Activated gamma-delta T cell treated with anti-CD3 and anti-CD28 coated beads, Interleukin-2, amount 50 U/mL, for 16 hours (primary cell): ENCODE results near the gene POLG2.
A peak's percentile ranks its signal among the peaks of the same experiment; 100 is the strongest.

Source experiments
- DNase-seq: peaks from one replicate; pipeline ENCODE4 v3.0.0-alpha.2; 2020; ENCODE audit warnings: low read depth

The POLG2 gene

DNA sequence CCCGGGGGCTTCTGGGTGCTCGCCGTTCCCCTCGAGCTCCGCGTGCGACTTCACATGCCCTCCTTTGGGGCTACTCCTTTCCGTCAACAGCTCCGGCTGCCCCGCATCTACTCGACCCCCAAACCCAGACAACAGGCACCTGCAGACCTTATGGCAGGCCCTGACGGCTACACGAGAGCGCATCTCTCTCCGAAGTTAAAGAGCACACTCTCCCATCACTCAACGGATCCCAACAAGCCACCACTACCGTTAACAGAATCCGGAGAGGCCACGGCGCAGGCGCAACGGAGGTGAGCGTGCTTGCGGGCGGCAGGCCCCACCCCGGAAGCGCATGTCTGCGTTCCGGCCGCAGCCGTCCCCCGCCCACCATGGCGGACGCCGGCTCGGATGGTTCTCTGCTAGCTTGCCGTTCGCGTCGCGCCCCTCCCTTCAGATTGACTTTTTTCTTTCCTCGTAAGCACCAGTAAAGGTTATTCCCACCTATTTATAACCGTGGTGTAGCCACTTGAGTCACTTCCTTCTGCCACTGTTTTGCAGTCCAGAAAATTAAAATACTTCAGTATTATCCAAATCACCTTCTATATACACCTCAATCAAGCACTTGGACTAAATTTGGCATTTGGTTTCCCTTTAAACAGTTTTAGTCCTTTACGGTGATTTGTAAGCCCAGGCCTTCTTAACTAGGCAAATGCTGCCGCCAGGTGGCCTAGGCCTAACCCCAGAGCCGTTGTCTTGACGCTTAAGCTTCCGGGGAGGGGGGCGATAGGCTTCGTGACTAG, at the start of gene POLG2:
Gene POLG2, minus strand, starts transcription at position 269 of the 779 bp plus-strand sequence. Its CDS starts 86 bp downstream, at position 183.
- DNase-seq: peak; percentile 94

DNA sequence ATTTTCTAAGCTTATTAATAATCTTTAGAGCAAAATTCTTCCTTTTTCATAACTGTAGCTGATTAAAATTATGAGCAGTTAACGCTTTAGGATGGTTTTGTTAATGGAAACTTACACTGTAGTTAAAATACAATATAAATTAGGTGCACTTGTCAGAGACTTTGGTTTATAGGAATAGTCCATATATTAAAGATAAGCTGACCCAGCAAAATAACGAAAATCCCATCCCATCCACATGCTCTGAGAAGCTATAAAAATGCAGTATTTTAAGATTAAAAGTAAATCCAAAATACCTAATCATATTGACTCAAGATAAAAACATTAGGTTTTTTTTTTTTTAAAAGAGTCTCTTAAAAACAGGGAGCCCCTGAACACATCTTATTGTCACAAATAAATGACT, 47.9 kb upstream of the POLG2 start:
- DNase-seq: no peak

DNA sequence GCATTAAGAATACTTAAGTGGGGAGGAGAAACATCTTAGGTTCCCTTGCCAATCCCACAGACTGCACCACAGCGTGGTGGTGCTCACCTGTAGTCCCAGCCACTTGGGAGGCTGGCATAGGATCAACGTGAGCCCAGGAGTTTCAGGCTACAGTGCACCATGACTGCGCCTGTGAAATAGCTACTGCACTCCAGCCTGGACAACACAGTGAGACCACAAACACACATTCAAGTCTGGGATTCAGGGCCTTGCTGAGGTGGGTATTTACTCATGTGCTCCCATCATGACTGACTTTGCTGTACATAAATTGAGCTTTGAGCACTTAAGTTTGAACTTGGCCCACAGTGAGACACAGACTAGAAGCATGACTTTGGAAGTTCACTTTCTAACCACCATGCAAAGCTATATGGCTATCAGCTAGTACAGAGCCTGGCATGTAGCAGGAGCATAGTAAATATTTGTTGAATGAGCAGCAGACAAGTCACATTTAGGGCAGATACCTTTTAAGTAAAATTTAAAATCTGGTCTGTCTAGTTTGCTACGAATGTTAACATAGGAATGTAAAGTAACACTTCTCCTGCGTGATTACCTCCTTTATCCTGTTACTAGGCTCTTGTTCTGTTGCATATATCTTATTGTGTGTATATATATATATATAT, 43.4 kb upstream of the POLG2 start:
- no peak for DNase-seq

DNA sequence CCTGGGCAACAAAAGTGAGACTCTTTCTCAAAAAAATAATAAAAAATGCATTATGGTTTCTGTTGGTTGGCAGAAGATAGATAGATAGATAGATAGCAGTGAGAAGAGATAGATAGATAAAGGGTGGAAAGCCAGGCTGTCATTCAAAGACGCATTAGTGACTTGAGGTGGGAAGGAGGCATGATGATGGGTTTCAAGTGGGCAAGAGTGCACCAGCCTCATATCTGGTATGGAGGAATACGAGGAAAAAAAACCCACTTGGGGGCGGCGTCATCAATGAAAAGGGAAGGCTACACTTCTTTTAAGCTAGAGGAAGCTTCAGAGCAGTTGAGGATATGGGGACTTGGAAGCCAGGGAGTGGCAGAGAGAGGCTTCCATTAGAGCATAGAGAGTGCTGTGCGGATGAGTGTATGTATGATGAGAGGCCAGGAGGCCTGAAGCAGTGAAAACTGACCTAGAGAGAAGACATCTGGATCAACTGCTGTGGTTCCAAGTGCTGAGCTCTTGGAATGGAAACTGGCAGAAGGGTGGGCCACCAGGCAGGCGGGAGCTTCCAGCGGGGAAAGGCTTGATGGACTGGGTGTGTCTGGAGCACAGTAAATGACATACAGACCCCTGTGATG, 41.8 kb upstream of the POLG2 start:
- no peak for DNase-seq

DNA sequence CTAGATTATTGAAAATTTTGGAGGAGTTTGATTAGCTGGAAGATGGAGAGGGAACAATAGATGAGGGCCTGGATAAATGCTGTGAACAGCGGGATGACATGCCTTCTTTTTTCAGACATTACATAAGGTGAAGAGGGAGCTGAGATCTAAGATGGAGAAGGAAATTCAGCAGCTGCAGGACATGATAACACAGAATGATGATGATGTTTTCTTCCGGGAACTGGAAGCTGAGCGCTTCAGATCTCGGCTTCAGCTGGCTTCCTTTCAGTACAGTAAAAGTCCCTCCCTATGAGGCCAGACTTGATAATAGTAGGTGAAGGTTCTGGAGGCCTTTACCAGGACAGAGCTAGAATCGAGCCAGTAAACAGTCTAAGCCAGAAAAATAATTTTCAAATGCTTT, 40.6 kb upstream of the POLG2 start:
- DNase-seq: no peak

DNA sequence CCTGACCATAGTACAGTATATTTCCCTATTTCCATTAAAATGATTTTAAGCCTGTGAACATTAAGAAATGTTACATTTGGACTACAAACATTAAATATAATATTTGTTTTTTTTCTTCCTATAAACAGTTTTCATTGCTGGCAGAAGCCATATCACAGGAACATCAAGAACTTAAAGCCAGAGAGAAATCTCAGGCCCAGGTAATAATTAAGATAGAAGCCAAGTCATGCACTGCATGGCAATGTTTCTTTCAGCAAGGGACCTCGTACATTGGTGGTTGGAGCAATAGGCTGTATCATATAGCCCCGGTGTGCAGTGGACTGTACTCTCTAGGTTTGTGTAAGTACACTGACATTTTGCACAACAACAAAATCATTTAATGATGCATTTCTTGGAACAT, 40.1 kb upstream of the POLG2 start:
- no peak for DNase-seq

DNA sequence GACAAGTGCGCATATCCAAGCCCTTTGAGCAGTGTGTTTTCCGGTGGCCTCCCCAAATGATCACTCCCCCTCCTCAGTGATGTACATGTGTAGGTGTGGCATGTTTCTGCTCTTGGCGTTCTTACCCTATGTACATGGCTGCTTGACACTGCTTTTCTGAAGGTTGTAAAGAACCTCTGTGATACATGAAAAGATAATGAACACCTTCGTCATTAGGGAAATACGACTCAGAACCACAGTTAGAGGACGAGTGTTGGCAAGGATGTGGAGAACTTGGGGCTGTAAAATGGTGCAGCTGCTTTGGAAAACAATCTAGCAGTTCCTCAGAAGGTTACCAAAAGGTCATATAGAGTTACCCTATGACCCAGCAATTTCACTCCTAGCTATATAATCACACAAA, 38.5 kb upstream of the POLG2 start:
- DNase-seq: no peak

DNA sequence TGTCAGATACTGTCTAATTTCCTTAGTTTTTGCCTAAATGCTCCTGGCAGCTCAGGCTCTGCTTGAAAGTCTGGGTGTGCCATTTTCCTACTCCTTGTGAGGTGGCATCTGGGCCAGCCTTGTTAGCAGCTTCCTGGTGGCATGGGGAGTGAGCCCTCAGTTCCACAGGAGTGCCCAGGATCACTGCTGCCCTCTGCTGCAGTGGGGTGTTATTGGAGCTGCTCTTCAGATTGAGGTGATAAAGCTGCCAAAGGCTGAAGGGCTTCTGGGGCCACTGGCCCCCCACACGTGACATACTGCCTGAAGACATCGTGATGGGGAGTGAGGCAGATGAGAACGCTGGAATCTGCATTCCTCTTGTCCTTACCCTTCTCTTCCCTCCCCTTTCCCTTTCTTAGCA, 37.3 kb upstream of the POLG2 start:
- no peak for DNase-seq

DNA sequence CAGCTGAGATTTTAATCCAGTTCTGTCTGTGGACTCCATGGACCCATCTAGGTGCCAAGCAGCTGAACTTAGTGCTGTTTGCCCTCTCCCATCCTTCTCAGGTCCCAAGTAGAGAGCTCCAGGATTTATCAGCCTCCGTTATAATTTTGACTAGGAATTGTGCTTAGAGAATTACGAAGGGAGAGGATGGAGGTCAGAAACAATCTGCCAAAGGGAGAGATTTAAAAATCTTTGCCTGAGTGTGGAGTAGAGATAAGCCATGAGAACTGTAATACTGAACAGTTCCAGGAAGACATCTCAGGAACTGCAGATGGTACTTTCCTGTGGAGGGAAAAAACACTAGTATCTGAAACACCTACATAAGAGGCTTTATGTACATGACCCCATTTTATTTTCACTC, 36.9 kb upstream of the POLG2 start:
- DNase-seq: no peak

DNA sequence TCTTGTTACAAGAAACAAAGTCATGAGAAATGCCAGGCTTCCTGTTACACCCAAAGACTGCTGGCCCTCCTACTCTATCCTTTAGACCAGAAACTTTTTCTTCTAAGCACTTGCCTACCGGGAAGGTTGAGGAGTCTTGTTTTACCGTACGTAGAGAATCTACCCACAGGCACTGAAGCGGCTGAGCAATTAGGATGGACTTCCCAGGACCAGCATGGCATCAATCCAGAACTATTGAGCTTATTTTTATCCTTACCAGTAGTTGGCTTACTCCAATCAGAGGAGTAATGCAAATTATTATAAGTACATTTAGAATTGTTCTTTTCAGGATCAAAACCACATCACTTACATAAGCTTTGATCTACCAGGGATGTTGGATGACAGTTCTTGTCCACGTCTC, 35.6 kb upstream of the POLG2 start:
- DNase-seq: no peak

DNA sequence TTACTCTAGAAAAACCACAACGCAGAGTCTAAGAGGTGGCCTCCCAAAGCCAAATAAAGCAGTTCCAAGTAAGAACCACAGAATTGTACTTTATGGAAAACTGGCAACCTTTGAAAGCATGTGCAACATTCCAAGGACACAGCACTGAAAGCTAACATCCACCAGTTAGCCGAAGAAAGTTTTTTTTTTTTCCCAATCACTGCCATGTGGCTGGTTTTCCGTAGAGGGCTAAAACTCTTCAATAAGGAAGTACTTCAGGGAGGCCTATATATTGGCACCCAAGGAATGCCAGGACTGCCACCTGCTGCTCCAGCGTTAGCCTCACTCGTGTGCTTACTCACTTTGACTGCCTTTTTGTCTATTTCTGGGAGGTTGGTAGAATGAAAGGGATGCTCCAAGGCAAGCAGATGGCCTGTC, 35.1 kb upstream of the POLG2 start:
- no peak for DNase-seq

DNA sequence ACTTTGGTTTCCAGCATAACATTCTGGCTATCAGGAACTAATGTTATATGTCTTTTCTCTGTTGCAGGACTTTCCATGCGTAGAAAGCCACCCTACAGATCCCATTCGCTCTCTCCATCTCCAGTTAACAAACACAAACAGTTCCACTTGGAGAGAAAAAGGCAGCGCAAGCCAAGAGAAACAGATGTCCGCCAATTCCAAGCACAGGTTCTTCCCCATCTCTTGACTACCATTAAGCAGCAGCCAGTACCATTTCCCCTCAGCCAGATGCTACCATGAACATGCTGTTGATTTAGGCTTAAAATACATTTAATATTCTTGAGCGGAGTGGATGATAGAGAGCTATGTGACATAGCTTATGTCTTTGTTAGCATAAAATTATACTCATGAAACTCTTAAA, 32.4 kb upstream of the POLG2 start:
- DNase-seq: no peak

DNA sequence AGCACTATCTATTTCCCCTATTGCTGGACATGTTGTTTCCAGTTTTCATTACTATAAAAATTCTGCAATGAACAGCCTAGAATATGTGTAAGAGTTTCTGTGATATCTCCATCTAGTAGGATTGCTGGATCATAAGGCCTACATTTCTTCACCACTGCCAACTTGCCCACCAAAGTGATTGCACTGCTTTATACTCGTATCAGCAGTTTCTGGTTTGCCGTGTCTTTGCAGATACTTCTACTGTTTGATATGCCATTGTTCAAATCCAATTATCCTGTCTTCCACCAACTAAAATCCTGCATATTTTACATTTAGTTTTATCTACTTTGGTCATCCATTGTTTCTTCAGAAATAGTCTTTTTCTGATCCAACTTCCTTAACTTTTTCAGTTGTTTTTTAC, 31.1 kb upstream of the POLG2 start:
- no peak for DNase-seq

DNA sequence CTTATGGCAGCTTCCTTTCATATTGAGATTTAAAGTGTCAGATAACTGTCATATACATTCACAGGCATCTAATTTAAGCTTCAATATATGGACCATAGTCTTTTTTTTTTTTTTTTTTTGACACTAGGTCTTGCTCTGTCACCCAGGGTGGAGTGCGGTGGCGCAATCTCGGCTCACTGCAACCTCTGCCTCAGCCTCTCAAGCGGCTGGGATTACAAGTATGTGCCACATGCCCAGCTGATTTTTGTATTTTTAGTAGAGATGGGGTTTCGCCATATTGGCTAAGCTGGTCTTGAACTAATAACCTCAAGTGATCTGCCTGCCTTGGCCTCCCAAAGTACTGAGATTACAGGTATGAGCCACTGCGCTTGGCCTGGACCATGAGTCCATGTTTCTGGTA, 23.5 kb upstream of the POLG2 start:
- no peak for DNase-seq

DNA sequence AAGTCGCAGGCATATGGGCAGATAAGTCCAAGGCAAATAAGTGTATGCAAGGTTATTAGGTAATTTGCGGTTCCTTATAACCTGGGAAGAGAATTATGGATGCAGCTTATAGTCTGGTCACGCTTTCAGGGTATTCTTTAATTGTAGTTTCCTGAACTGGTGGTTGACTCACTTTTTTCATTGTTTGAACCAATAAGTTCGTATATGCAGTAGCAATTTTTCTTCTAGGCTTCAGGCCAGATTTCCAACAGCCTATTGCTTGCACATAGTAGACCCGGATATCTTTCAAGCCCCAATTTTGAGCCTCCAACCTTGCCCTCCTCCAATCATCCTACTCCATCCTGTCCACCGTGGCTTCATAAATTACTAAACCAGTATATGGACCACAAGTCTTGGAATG, 22.7 kb upstream of the POLG2 start:
- no peak for DNase-seq

DNA sequence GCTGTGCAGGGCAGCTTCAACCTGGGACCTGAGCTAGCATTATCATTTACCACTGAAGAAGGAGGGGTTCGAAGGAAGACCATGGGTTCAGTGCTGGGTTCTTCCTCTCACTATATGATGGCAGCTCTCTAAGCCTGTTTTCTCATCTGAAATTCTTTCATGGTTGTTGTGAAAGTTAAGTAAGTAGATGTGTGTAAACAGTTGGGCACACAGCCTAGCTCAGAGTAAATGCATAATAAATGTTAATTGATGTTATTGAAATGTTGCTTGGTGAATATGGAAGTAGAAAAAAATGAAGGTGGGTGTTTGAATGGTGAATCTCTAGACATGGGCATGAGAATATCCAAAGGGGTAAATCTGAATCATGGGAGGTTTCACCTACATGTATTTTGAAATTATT, 19.0 kb upstream of the POLG2 start:
- DNase-seq: no peak

DNA sequence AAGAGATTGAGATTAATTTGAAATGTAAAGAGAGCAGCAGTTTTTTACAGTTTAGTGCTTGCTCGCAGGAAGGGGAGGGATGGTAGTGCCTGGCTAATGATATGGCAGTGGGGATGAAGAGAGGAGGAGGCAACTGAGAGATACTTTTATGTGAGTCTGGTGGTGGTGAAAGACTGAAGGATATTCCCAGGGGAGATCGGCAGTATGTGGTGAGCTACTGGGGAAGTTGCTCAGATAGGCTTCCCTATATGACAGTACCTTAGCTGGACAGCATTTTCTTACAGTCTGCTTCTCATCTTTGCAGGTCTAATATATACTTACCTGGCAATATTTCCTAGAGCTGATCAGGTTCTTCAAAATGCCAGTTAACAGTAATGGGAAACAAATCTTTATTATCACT, 18.6 kb upstream of the POLG2 start:
- DNase-seq: no peak

DNA sequence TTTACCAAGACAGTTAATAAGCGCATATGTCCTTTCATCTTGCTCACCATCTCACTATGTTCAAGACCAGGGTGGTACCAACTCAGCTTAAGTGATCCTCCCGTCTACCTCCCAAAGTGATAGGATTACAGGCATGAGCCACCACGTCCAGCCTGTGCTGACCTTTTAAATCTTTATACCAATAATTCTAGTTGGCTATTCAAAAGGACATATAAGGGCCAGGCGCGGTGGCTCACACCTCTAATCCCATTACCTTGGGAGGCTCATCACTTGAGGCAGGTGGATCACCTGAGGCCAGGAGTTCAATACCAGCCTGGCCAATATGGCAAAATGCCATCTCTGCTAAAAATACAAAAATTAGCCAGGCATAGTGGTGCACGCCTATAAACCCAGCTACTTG, 12.3 kb upstream of the POLG2 start:
- no peak for DNase-seq

DNA sequence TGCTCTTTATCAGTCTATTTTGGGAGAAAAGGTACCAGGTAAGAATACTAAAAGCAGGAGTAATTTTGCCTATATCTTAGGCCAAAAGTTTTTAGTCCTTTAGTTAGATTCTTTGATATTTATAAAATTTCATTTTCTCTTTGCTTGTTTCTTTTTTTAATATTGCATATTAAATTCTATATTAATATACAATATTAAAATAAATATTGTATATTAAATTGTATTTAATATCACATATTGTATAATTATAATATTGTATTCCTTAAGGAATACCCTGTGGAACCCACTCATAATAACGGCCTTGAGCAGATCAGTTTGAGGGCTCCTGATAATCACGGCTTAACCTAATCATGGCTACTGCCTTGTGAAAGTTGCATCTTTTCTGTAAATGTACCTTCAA, 11.8 kb upstream of the POLG2 start:
- no peak for DNase-seq

DNA sequence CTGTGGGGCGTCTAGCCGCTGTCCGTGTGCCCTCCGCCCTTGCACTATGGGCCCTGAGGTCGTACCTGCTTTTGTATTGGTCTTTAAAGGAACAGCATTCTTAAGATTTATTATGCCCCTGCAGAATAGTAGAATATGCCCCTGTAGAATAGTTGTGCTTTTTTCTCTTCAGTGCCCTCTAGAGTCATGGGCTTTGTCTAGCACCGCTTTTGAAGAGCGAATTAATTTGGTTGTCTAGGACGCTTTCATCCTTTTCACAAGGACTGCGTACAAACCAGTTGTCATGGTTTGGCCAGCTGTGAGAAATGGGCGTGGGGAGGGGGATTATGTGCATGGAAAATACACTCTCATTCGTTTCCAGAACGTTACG, 10.5 kb upstream of the POLG2 start:
- DNase-seq: peak; percentile 21

DNA sequence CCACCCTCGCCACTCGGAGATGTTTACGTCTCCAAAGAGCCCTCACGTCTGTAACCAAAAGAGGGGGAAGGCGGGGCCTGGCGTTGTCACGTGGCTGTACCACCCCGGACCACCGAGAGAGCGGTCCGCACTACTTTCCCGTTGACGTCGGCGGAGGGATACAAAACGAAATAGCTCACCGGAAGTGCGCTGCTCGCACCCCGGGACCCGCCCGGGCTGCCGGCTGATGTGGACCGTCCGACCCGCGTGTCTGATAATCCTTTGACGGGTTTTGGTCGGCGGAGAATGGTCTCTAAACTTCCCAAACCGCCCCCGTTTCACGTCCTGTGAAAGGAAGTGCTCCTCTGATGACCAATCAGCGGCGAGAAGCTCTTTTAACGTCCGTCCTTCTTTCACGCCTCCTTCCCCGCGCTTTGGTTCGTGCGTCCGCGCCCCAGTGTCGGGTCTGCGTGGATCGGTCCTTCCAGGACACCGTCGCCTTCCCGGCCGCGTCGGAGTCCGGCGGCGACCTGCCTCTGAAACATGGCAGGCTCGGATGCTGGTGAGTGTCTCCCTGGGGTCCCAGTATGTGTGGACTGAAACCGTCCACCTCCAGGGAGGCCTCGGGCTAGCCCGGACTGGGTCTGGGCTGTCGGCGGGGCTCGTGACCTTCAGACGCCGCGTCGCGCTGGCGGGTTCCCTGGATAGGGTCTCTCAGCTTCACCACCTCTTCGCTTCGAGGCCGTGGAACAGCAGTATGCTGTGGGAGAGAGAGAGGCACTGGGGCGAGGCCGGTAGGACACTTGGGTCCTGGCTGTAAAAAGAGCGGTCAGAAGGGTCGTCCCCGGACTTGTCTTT, 9.9 kb upstream of the POLG2 start, which contains the start of gene CEP95:
Gene CEP95, plus strand, starts transcription at position 402 of the 837 bp plus-strand sequence. Its CDS starts 121 bp downstream, at position 523.
- peak; percentile 94 for DNase-seq

DNA sequence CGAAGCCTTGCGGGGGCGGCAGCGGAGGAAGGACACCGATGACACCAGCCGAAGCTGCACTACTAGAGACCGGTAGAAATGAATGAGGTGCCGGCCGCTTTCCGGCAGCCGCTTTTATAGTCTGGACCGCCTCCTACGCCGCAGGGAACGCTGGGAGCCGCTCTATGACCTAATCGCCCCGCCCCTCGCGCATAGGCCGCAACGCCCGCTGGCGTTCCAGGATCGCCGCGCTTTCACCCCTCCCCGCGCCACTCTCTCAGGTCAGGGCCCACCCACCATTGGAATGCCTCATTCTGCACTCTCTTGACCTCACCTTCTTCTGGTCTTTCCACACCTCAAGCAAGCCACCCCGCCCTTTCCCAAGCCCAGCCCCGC, 9.3 kb upstream of the POLG2 start, which contains the start of gene DDX5:
Gene DDX5, minus strand, starts transcription at position 89 of the 375 bp plus-strand sequence. CDS start 170 bp downstream, outside the sequence.
- peak; percentile 97 for DNase-seq
